Measurements from ENCODE around the gene FAM236B.
"Not testable (repeated sequence)": the region's sequence is repeated elsewhere in the genome, so short reads cannot be mapped to it uniquely, and the experiment has no call there.

FAM236B gene

DNA sequence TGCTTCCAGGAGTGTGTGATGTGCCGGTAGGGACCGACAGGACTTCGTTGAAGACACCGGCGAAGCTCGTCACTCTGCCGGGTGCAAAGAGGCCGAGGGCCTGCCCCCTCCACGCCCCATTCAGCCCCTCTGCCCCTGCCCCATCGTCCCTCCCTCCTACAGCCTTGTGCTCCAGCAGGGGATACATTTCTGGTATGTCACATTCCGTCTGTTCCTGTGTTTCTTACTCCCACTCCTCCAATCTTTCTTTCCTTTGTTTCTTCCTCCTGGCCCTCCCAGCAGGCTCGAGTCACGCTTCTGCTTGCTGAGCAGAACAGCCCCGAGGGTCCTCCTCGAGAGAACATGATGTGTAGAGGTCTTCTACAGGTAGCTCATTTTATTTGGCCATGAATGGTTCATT lies at the start of gene FAM236B:
Gene FAM236B, minus strand, starts transcription at position 101 of the 400 bp plus-strand sequence. Its CDS starts 100 bp downstream, at position 1.
- not testable (repeated sequence) for DNase-seq

DNA sequence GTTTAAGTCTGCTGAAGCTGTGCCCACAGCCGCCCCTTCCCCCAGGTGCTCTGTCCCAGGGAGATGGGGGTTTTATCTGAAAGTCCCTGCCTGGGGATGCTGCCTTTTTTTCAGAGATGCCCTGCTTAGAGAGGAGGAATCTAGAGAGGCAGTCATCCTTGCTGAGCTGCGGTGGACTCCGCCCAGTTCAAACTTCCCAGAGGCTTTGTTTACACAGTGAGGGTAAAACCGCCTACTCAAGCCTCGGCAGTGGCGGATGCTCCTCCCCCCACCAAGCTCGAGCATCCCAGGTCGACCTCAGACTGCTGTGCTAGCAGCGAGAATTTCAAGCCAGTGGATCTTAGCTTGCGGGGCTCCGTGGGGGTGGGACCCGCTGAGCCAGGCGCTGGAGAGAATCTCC lies 48.2 kb upstream of the FAM236B start:
- not testable (repeated sequence) for DNase-seq

DNA sequence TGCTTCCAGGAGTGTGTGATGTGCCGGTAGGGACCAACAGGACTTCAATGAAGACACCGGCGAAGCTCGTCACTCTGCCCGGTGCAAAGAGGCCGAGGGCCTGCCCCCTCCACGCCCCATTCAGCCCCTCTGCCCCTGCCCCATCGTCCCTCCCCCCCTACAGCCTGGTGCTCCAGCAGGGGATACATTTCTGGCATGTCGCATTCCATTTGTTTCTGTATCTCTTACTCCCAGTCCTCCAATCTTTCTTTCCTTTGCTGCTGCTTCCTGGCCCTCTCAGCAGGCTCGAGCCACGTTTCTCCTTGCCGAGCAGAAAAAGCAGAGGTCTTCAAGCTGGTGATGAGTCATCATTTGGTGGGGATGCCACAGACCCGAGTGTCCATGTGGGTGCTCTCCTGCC lies 25.6 kb upstream of the FAM236B start, which contains the start of gene FAM236D:
Gene FAM236D, minus strand, starts transcription at position 101 of the 400 bp plus-strand sequence. Its CDS starts 100 bp downstream, at position 1.
- DNase-seq = not testable (repeated sequence)

DNA sequence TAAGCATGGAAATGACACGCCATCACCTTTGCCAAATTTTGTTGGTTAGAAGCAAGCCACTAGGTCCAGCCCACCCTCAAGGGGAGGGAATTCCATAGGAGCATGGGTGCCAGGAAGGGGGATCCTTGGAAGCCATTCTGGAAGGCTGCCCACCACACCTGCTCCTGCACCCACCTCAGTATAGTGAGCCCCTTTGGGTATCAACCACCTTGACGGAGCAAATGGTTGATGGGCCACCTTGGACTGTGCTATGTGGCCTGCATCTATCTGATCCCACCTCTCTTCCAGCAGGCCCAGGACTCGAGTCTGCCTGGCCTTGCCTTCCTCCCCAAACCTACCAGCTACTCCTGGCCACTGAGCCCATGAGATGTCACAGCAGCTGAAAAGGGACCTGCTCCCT lies 7.9 kb upstream of the FAM236B start:
- not testable (repeated sequence) for DNase-seq

DNA sequence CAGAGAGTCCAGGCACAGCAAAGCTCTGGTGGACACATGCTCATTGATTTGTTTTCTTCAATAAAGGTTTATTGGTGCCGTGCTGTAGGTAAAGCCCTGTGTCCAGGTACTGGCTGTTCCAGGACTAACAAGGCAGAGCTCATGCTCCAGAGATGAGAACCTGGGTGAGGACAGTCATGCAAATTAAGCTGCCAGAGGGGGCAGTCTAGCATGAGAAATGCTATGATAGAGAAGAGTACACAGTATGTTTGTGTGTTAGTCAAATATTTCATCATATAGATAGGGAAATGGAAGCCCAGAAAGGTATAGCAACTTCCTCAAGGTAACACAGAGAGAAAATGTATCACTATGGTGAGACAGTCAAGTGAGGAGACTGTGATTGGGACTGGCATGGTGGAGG lies 5.7 kb upstream of the FAM236B start:
- DNase-seq = not testable (repeated sequence)

DNA sequence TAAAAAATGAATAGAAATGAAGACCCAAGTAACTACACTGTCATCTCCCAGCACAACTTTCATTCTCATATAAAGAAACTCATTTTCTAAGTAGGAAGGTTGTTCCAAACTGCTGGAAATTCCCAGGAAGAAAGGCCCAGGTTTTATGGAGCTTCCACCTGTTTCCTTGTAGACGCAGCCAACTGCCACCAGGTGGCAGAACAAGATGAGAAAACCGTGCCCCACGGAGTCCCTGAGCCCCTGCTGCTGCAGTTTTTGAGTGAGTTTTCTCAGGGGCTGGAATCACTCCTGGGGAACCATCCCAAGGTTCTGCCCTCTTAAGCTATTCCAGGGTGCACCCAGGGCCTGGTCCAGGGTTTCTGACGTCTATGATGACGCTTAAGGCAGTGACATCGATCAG lies 1.5 kb upstream of the FAM236B start:
- not testable (repeated sequence) for DNase-seq

DNA sequence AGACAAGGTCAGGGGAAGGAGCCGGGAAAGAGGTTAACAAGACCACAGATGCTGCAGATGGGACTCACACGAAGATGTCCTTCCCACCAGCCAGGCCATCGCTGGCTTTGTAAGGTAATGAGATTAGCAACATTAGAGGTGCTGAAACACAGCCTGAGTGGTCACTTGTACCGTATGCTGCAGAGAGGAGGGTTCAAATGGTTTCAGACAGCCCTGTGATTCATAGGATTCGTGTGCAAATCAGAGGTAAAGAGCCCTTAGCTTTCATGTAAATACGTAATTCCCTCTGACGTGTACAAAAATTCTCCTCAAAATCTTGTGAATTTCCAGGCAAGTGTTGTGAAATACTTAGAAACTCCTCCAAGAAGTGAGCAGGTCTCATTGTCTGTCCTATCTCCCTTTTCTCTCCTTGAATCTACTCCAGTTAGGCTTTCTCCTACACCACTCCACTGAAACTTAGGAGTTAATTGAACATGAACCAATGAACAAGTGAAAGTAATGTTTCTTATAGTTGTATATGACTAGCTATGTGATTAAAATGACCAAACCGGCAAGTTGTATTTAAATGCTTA lies 991 bp upstream of the FAM236B start:
- DNase-seq = not testable (repeated sequence)

DNA sequence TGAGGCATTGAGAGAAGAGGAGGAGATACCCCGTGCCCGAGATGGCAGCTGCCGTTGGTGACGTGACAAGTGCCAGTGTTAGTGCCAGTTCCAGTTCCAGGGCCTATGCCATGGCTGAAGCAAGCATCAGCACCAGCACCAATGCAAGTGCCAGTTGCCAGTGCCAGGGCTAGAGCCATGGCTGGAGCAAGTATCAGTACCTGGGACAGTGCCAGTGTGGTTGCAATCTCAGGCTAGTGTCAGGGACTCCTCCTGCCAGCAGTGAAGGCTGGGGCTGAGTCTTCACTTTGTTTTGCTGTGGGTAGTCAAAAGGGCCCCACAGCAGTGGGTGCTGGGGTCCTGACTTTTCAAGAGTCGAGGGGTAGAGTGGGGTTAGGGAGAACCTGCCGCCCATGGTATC lies 4.3 kb downstream of the FAM236B start:
- DNase-seq = not testable (repeated sequence)

DNA sequence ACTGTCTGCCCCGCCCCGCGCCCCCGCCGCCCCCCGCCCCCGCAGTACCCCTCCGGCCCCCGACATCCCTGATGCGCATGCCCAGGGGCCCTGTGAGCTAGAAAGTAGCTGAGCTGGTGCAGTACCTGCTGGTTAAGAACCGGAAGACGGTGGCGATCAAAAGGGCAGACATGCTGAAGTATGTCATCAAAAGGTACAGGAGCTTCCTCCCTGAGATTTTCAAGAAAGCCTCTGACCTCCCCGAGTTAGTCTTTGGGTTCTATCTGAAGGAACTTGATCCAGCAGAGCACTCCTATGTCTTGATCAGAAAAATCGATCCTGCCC lies 5.0 kb downstream of the FAM236B start:
- DNase-seq = not testable (repeated sequence)

DNA sequence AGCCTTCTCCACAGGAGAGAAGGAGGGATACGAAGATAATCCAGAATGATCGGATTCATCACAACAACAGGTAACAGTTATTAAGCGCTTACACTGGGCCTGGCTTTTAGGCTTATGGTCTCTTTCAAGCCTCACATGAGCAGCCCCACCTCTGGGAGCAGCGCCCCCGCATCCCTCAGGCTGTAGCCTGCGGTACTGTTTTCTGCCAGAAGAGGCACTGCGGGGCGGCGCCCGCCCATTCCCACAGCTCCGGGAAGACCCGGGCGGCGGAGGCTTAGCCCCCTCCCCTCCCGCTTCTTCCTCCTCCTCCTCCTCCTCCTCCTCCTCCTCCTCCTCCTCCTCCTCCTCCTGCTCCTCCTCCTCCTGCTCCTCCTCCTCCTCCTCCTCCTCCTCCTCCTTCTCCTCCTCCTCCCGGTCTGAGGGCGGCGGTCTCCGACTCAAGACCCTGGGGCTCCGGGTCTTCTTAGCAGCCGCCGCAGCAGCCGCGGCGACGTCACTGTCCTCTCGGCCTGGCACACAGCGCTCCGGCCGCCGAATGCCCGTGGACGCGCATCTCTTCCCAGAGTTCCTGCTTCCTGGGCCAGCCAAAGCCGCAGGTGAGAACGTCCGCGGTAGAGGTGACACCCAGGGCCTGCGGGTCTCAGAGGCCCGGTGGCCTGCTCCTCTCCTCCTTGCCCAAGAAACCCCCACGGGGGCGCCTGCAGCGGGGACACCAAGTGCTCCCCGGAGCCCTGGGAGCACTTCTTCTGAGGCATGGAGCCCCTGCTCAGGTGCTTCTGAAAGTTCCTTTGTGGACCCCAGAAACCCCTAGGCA lies 5.6 kb downstream of the FAM236B start, which contains the start of gene DMRTC1B:
Gene DMRTC1B, plus strand, starts transcription at position 238 of the 814 bp plus-strand sequence. CDS start 68,246 bp downstream, outside the sequence.
- not testable (repeated sequence) for DNase-seq

DNA sequence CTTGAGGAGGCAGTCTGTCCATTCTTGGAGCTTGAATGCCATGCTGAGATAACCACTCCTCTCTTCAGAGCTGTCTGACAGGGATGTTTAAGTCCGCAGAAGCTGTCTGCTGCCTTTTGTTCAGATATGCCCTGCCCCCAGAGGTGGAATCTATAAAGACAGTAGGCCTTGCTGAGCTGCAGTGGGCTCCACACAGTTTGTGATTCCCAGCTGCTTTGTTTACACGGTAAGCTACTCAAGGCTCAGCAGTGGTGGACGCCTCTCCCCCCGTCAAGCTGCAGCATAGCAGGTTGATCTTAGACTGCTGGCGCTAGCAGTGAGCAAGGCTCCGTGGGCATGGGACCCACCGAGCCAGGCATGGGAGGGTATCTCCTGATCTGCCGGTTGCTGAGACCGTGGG lies 22.0 kb downstream of the FAM236B start:
- not testable (repeated sequence) for DNase-seq

DNA sequence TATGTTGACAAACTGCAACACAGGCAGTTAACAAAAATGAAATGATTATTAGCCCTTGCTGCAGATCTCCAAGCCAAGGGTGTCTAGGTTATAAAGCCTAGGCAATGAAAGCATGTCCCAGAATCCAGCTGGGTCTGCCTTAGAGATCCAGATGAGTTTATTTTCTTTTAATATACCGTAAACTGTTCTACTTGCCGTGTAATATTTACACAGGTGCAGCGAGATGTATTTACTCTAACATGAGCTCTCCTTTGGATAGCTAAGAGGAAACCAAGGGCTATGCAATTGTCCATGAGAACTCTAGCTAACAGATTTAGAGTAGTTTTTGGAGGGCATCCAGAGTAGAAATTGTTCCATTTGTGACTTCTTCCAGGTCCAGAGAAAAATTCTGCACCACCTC lies 33.9 kb downstream of the FAM236B start:
- not testable (repeated sequence) for DNase-seq

DNA sequence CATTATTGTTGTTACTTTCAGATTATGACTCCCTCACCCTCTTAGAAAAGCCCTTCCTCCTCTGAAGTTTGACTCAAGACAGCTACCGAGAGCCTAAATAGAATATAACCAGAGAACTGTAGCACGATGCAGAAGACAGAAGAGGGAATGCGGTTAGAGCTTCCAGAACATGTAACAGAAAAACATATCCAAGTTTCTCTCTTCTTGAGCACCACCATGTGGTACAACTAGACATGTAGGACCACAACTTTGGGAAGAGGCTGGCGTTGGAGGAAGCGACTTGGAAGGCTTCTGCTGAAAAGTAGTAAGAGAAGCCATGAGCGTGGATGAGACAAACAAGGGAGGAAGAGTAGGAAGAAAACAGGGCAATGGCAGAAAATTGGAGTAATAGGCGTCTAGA lies 36.9 kb downstream of the FAM236B start:
- not testable (repeated sequence) for DNase-seq

DNA sequence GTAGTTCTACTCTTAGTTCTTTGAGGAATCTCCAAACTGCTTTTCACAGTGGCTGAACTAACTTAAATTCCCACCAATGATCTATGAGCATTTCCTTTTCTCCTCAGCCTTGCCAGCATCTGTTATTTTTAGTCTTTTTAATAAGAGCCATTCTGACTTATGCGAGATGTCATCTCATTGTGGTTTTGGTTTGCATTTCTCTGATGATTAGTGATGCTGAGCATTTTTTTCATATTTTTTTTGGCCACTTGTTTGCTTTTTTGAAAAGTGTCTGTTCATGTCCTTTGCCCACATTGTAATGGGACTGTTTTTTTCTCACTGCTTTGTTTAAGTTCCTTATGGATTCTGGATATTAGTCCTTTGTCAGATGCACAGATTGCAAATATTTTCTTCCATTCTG lies 46.9 kb downstream of the FAM236B start:
- DNase-seq = no peak

DNA sequence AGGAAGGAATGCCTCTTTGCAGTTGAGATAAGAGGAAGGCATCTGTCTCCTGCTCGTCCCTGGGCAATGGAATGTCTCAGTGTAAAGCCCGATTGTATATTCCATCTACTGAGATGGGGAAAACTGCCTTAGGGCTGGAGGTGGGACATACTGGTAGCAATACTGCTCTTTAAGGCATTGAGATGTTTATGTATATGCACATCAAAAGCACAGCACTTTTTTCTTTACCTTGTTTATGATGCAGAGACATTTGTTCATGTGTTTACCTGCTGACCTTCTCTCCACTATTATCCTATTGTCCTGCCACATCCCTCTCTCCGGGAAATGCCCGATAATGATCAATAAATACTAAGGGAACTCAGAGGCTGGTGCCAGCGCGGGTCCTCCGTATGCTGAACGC lies 48.8 kb downstream of the FAM236B start:
- not testable (repeated sequence) for DNase-seq

Data from NCI-H345 (cell line).